OCI-LY3 (cell line): ENCODE measurements around the gene ZNF280B.

Source experiments
- H2AFZ ChIP-seq: fragments of 200-600, 300-600 bp; shearing (Covaris generic); 2 replicates; pipeline ENCODE4 v1.6.0; 2014; ENCODE audit warnings: antibody characterized with exemption, low read depth, low read length
- H3K27ac ChIP-seq: fragments of 200-600, 300-600 bp; sonication (generic); 2 replicates; pipeline ENCODE4 v1.5.1; 2014; ENCODE audit warnings: mild to moderate bottlenecking, low read length, moderate library complexity, mixed read lengths
- H3K27me3 ChIP-seq: fragments of 200-600, 300-600 bp; sonication (generic); 2 replicates; pipeline ENCODE4 v1.6.1; 2014; ENCODE audit warnings: low read depth, low read length, mixed read lengths
- H3K36me3 ChIP-seq: fragments of 200-600, 300-600 bp; sonication (generic); replicated peaks from 2 replicates; pipeline ENCODE3; 2014; ENCODE audit warnings: low read depth, low read length, mixed read lengths
- H3K4me1 ChIP-seq: fragments of 300-600, 200-600 bp; sonication (generic); 2 replicates; pipeline ENCODE4 v1.6.1; 2014; ENCODE audit warnings: low read length, mixed read lengths
- H3K4me2 ChIP-seq: fragments of 200-600, 300-600 bp; sonication (generic); 2 replicates; pipeline ENCODE4 v1.6.1; 2014; ENCODE audit warnings: low read length, mixed read lengths
- H3K4me3 ChIP-seq: fragments of 300-600, 200-600 bp; sonication (generic); 2 replicates; pipeline ENCODE4 v1.5.1; 2014; ENCODE audit warnings: antibody characterized with exemption, mild to moderate bottlenecking, low read length, moderate library complexity
- H3K79me2 ChIP-seq: fragments of 300-600, 200-600 bp; shearing (Covaris generic); 2 replicates; pipeline ENCODE4 v1.6.1; 2014; ENCODE audit warnings: mild to moderate bottlenecking, low read length, mixed read lengths
- H3K9ac ChIP-seq: fragments of 300-600, 200-600 bp; shearing (Covaris generic); 2 replicates; pipeline ENCODE4 v1.6.0; 2014; ENCODE audit warnings: mild to moderate bottlenecking, low read length, moderate library complexity
- H3K9me3 ChIP-seq: fragments of 200-600, 300-600 bp; shearing (Covaris generic); 2 replicates; pipeline ENCODE4 v1.6.1; 2014; ENCODE audit warnings: low read length, mixed read lengths; ENCODE audit not compliant: insufficient read depth
- H4K20me1 ChIP-seq: fragments of 200-600, 300-600 bp; sonication (generic); 2 replicates; pipeline ENCODE4 v1.6.1; 2016; ENCODE audit warnings: low read length, mixed read lengths; ENCODE audit not compliant: insufficient read depth
- CTCF ChIP-seq: fragments of 200-600, 300-600 bp; sonication (generic); IDR thresholded peaks from 2 replicates; pipeline ENCODE4 v1.5.1; 2014; ENCODE audit warnings: antibody characterized with exemption, low read length, low read depth
- EZH2phosphoT487 ChIP-seq: fragments of 200-600 bp; shearing (Covaris generic); IDR thresholded peaks from 2 replicates; pipeline ENCODE4 v1.6.1; 2018; ENCODE audit warnings: antibody characterized with exemption, mixed run types, low read depth

The ZNF280B gene

GRCh38 chr22:22460635-22461034 is 47.9 kb downstream of the ZNF280B start:
- H3K9me3 ChIP-seq, result peaks cover 14% of the 10 kb centered on the region
- no peaks in the 10 kb centered on the region for H4K20me1 ChIP-seq
- H3K79me2 ChIP-seq, result no peaks in the 10 kb centered on the region
- no peak overlapping the region for H3K4me2 ChIP-seq
- H3K9ac ChIP-seq, result no peak overlapping the region
- H3K4me3 ChIP-seq, result no peak overlapping the region
- no peak overlapping the region for H3K27ac ChIP-seq
- H3K36me3 ChIP-seq, result no peaks in the 10 kb centered on the region
- TF ChIP-seq CTCF (peak; percentile 27), EZH2phosphoT487 (no peak)
- H3K4me1 ChIP-seq, result peaks cover 9% of the 10 kb centered on the region; the same call in 1 of the 2 replicates
- H3K27me3 ChIP-seq, result peaks cover 18% of the 10 kb centered on the region
- H2AFZ ChIP-seq, result no peak overlapping the region

DNA sequence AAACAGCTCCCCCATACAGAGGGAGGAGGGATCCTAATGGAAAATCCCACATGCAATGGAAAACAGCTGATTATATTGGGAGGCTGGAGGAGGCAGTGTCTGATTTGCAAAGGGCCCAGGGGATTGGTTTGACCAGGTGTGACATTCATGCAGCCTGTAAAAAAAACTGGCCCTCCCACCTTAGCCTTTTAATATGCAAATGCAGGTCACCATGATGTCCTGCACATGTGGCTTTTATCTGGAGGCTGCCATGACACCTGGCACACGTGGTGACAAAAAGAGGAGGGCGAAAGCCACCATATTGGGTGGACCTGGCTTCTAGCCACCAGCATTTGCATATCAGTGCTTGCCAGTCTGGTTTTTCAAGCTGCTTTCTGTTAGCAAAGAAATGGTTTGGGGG is 48.5 kb downstream of the ZNF280B start:
- H3K36me3 ChIP-seq, result no peaks in the 10 kb centered on the region
- no peaks in the 10 kb centered on the region for H3K79me2 ChIP-seq
- no peak overlapping the region for H3K9ac ChIP-seq
- no peak overlapping the region for H2AFZ ChIP-seq
- H3K27ac ChIP-seq, result no peak overlapping the region
- TF ChIP-seq EZH2phosphoT487, result no peak
- no peak for TF ChIP-seq CTCF
- no peaks in the 10 kb centered on the region for H4K20me1 ChIP-seq
- H3K27me3 ChIP-seq, result peaks cover 17% of the 10 kb centered on the region
- peaks cover 9% of the 10 kb centered on the region; the same call in 1 of the 2 replicates for H3K4me1 ChIP-seq
- no peak overlapping the region for H3K4me3 ChIP-seq
- no peak overlapping the region for H3K4me2 ChIP-seq
- H3K9me3 ChIP-seq, result peaks cover 14% of the 10 kb centered on the region

GRCh38 chr22:22458896-22459588 is 49.5 kb downstream of the ZNF280B start:
- Histone ChIP-seq H3K9ac (no peak overlapping the region), H2AFZ (no peak overlapping the region), H3K27ac (no peak overlapping the region), H3K79me2 (no peaks in the 10 kb centered on the region), H3K4me2 (no peak overlapping the region), H3K4me3 (no peak overlapping the region), H3K27me3 (peaks cover 17% of the 10 kb centered on the region), H4K20me1 (no peaks in the 10 kb centered on the region), H3K9me3 (peaks cover 14% of the 10 kb centered on the region), H3K4me1 (peaks cover 7% of the 10 kb centered on the region; the same call in 1 of the 2 replicates), H3K36me3 (no peaks in the 10 kb centered on the region)
- TF ChIP-seq EZH2phosphoT487 (no peak), CTCF (no peak)

DNA sequence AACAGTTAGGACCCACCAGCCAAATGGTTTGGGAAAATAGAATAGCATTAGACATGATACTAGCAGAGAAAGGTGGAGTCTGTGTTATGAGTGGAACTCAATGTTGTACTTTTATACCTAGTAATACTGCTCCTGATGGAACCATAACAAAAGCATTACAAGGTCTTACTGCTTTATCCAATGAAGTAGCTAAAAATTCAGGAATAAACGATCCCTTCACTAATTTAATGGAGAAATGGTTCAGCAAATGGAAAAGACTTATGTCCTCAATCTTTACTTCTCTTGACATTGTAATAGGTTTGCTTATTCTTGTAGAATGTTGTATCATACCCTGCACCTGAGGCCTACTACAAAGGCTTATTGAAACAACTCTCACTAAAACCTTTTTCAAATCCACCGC is 50.2 kb downstream of the ZNF280B start:
- Histone ChIP-seq H3K9me3 (peaks cover 14% of the 10 kb centered on the region), H3K36me3 (no peaks in the 10 kb centered on the region), H3K79me2 (no peaks in the 10 kb centered on the region), H3K4me3 (no peak overlapping the region), H3K4me2 (no peak overlapping the region), H3K4me1 (peaks cover 1% of the 10 kb centered on the region; the same call in 1 of the 2 replicates), H3K27me3 (peaks cover 16% of the 10 kb centered on the region), H3K27ac (no peak overlapping the region), H4K20me1 (no peaks in the 10 kb centered on the region), H3K9ac (no peak overlapping the region), H2AFZ (no peak overlapping the region)
- TF ChIP-seq CTCF (no peak), EZH2phosphoT487 (no peak)
